ENCODE data around the gene SPTBN1. TPM values are rescaled to one million over a fixed set of nuclear protein-coding genes. Genes with fewer than 3 reads are reported as not detected.

SPTBN1 gene
- total RNA-seq (100 to 1,000 TPM; 304 to 348 (median 336) TPM), polyA plus RNA-seq (141 TPM)
- long read RNA-seq, donor 1, full-length matches to known transcripts: 14 of 200 reads
- long read RNA-seq, donor 1, partial matches to known transcripts: 160 of 200 reads
- long read RNA-seq, donor 1, other reads (novel, unspliced or antisense): 26 of 200 reads
- long read RNA-seq, donor 2, full-length matches to known transcripts: 3 of 78 reads
- long read RNA-seq, donor 2, partial matches to known transcripts: 68 of 78 reads
- long read RNA-seq, donor 2, other reads (novel, unspliced or antisense): 7 of 78 reads
- long read RNA-seq, donor 3, transcript SPTBN1-204 (4 exons, 3,332 nt): major isoform, 25 of 256 reads
- long read RNA-seq, donor 3, partial matches to known transcripts: 205 of 256 reads
- long read RNA-seq, donor 3, other reads (novel, unspliced or antisense): 26 of 256 reads
- long read RNA-seq, donor 4, full-length matches to known transcripts: 7 of 96 reads
- long read RNA-seq, donor 4, partial matches to known transcripts: 62 of 96 reads
- long read RNA-seq, donor 4, other reads (novel, unspliced or antisense): 27 of 96 reads

- Histone ChIP-seq H3K4me3 (ENCODE audit: low read length) (peak within 1 kb of the TSS; percentile 96), H3K4me1 (ENCODE audit: control insufficient read depth, insufficient read depth, low read length) (no peaks in the 10 kb centered on the region), H3K9me3 (ENCODE audit: control insufficient read depth, low read length) (no peaks in the 10 kb centered on the region), H3K27me3 (ENCODE audit: control insufficient read depth, insufficient read depth) (no peaks in the 10 kb centered on the region), H3K27ac (ENCODE audit: low read length) (peak within 1 kb of the TSS; percentile 89)
- WGBS: under 1% methylated on average over 62 of the region's 67 CpGs
- peak; percentile 96 to 97 for ATAC-seq
- intact Hi-C loops (cut with DNase I): loop anchor here in 1 of 4 donors (10.0 kb wide), 1 partner anchor 121 kb away; a partner anchor contains a TSS
- peak; percentile 95 to 97 (median 97) for DNase-seq
Observed at GRCh38 chr2:54455563-54456361, at the start of gene SPTBN1. SPTBN1 (plus strand) TSS chr2:54456327; CDS start chr2:54526419, 70,092 bp downstream.

GRCh38 chr2:54407693-54408092, 48.4 kb upstream of the SPTBN1 start:
- Histone ChIP-seq H3K27ac (ENCODE audit: low read length) (no peak overlapping the region), H3K9me3 (ENCODE audit: control insufficient read depth, low read length) (no peaks in the 10 kb centered on the region), H3K4me3 (ENCODE audit: low read length) (no peak overlapping the region), H3K4me1 (ENCODE audit: control insufficient read depth, insufficient read depth, low read length) (no peaks in the 10 kb centered on the region), H3K27me3 (ENCODE audit: control insufficient read depth, insufficient read depth) (no peaks in the 10 kb centered on the region)
- ATAC-seq (no peak), DNase-seq (no peak)
- WGBS: 61% methylated on average over 3 of the region's 3 CpGs
- intact Hi-C loops (cut with DNase I): no loop called here

DNA sequence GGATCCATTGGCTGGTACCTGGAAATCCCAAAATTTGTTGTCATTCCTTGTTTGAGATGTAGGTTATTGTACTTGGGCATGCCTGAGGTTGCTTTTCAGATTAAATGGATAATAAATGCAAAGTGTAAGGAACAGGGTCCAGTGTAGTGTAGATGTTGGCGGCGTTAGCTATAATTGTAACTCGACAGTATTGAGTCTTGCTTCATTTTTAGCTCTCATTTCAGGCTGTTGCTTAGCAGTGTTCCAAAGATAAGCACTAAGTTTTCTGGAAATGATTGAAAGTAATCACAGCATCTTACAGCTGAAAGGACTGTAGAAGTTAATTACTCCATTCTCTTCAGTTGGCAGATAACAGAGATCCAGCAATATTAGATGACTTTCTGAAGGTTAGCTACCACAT, 47.8 kb upstream of the SPTBN1 start:
- no peak for DNase-seq
- intact Hi-C loops (cut with DNase I): no loop called here
- ATAC-seq: peak; percentile 41 to 61
- Histone ChIP-seq H3K9me3 (ENCODE audit: control insufficient read depth, low read length) (no peaks in the 10 kb centered on the region), H3K4me1 (ENCODE audit: control insufficient read depth, insufficient read depth, low read length) (no peaks in the 10 kb centered on the region), H3K27ac (ENCODE audit: low read length) (no peak overlapping the region), H3K27me3 (ENCODE audit: control insufficient read depth, insufficient read depth) (no peaks in the 10 kb centered on the region), H3K4me3 (ENCODE audit: low read length) (no peak overlapping the region)
- 64% methylated on average over 3 of the region's 3 CpGs for WGBS

DNA sequence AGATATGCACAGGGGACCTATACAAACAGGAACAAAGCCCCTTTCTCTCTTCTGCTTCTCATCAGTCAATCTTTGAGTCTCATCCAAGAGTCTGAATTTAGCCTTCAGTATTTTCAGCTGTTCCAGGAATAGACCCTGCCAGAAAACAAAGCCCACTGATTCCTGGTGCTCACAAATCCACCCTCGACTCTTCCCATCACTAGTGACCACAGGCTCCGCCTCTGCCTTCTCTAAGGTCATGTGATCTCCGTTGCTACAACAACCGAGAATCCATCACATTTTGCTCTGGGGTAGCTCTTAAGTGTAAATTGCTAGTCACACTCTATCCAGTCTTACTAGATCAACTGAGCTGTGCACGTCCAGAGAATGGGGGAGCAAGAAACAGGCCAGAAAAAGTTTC, 46.4 kb upstream of the SPTBN1 start:
- ATAC-seq (peak; percentile 22 to 36), DNase-seq (no peak)
- Histone ChIP-seq H3K9me3 (ENCODE audit: control insufficient read depth, low read length) (no peaks in the 10 kb centered on the region), H3K27me3 (ENCODE audit: control insufficient read depth, insufficient read depth) (no peaks in the 10 kb centered on the region), H3K27ac (ENCODE audit: low read length) (no peak overlapping the region), H3K4me3 (ENCODE audit: low read length) (no peak overlapping the region), H3K4me1 (ENCODE audit: control insufficient read depth, insufficient read depth, low read length) (no peaks in the 10 kb centered on the region)
- WGBS: 47% methylated on average over 5 of the region's 5 CpGs
- intact Hi-C loops (cut with DNase I): no loop called here

DNA sequence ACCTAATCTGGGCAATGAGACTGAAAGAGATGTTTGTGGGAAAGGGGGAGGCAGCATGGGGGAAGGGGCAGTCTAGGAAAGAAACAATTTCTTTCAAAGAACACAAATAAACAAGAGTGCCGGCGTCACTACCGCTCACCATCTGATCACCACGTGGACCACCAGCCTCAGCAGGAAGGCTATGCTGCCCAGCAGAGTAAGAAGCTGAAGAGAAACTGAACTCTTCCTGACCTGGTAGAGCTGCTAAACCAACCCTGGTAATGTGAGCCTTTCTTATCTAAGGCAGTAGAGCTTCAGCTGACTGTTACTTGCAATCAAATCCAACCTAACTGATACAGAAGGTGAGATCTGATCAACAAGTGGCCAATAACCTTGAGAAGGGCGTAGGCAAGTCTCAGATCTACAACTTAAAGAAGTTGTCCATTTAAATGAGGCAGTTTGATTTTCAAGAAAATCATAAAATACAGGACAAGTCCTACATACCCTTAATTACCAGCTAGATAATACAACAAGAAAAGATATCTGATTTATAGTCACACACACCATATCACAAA, 44.2 kb upstream of the SPTBN1 start:
- no peaks in the 10 kb centered on the region for H3K27me3 ChIP-seq (ENCODE audit: control insufficient read depth, insufficient read depth)
- no peak overlapping the region for H3K27ac ChIP-seq (ENCODE audit: low read length)
- no peak overlapping the region for H3K4me3 ChIP-seq (ENCODE audit: low read length)
- no peak for ATAC-seq
- peaks cover 8% of the 10 kb centered on the region for H3K4me1 ChIP-seq (ENCODE audit: control insufficient read depth, insufficient read depth, low read length)
- no peaks in the 10 kb centered on the region for H3K9me3 ChIP-seq (ENCODE audit: control insufficient read depth, low read length)
- intact Hi-C loops (cut with DNase I): no loop called here
- DNase-seq: no peak
- 86% methylated on average over 5 of the region's 5 CpGs for WGBS

DNA sequence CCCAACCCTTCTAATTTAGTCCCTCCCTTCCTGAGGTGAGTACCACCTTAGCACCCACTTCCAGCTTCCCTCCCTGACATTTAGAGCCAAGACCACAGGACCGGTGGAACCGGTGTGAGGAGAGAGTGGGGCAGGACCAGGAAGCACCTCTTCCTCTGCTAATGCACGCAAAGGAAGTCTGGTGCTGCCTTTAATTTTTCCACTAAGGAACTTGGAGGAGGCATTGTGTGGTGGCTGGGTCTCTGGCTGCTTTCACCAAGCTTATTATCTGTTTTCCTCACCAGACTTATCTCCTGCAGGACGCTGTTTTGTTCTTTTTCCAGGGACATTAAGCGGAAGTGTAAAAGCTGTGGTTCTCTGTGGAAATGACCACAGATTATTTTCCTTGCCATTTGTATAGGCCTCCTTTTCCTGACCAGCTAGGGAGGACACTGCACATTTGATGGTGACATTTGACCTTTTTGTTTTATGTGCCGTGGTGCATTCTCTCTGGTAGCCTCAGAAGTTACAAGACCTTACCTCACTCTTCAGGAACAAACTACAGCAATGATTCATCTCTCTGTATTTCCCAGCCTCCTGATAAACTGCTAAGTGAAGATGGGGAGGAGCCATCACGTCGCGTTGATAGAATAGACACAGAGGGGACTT, 39.8 kb upstream of the SPTBN1 start:
- DNase-seq: peak in 2 of 3 donors; percentile 53 to 63
- intact Hi-C loops (cut with DNase I): no loop called here
- H3K4me1 ChIP-seq (ENCODE audit: control insufficient read depth, insufficient read depth, low read length): peaks cover 11% of the 10 kb centered on the region

GRCh38 chr2:54416938-54417337, 39.2 kb upstream of the SPTBN1 start:
- 58% methylated on average over 1 of the region's 1 CpG for WGBS

More for the DNA sequence above, 39.8 kb upstream of the SPTBN1 start:
- Histone ChIP-seq H3K9me3 (ENCODE audit: control insufficient read depth, low read length) (no peaks in the 10 kb centered on the region), H3K4me3 (ENCODE audit: low read length) (no peak overlapping the region), H3K27ac (ENCODE audit: low read length) (peak overlapping the region; percentile 99), H3K27me3 (ENCODE audit: control insufficient read depth, insufficient read depth) (no peaks in the 10 kb centered on the region)
- WGBS: 27% methylated on average over 9 of the region's 9 CpGs
- ATAC-seq: peak; percentile 87 to 95

DNA sequence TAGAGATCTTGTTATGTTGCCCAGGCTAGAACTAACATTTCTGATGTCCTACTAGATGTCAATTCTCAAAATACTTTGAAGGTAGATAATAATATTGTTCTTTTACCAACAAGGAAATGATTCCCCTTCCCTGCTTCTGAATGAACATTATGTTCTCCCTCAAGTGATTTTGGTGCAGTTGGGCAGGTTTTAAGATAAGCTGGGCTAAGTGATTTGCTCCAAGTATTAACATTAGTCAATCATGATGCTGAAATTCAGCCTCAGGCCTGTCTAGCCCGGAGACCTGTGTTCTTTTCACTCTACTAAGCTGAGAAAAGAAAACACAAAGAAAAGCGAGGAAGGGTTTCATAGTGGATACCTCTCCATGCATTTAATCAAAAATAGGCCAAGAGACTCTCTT, 38.5 kb upstream of the SPTBN1 start:
- ATAC-seq (no peak), DNase-seq (no peak)
- no peak overlapping the region for H3K4me3 ChIP-seq (ENCODE audit: low read length)
- H3K27me3 ChIP-seq (ENCODE audit: control insufficient read depth, insufficient read depth): no peaks in the 10 kb centered on the region
- H3K27ac ChIP-seq (ENCODE audit: low read length): no peak overlapping the region
- intact Hi-C loops (cut with DNase I): no loop called here
- peaks cover 12% of the 10 kb centered on the region for H3K4me1 ChIP-seq (ENCODE audit: control insufficient read depth, insufficient read depth, low read length)
- WGBS: 69% methylated on average over 2 of the region's 2 CpGs
- H3K9me3 ChIP-seq (ENCODE audit: control insufficient read depth, low read length): no peaks in the 10 kb centered on the region

More at GRCh38 chr2:54416938-54417337, 39.2 kb upstream of the SPTBN1 start:
- no peak for DNase-seq
- Histone ChIP-seq H3K4me3 (ENCODE audit: low read length) (no peak overlapping the region), H3K27me3 (ENCODE audit: control insufficient read depth, insufficient read depth) (no peaks in the 10 kb centered on the region), H3K9me3 (ENCODE audit: control insufficient read depth, low read length) (no peaks in the 10 kb centered on the region), H3K4me1 (ENCODE audit: control insufficient read depth, insufficient read depth, low read length) (peaks cover 11% of the 10 kb centered on the region), H3K27ac (ENCODE audit: low read length) (peak overlapping the region; percentile 99)
- ATAC-seq: no peak
- intact Hi-C loops (cut with DNase I): no loop called here

- Histone ChIP-seq H3K4me1 (ENCODE audit: control insufficient read depth, insufficient read depth, low read length) (peaks cover 12% of the 10 kb centered on the region), H3K27me3 (ENCODE audit: control insufficient read depth, insufficient read depth) (no peaks in the 10 kb centered on the region), H3K9me3 (ENCODE audit: control insufficient read depth, low read length) (no peaks in the 10 kb centered on the region), H3K27ac (ENCODE audit: low read length) (no peak overlapping the region), H3K4me3 (ENCODE audit: low read length) (no peak overlapping the region)
- ATAC-seq: no peak
- no peak for DNase-seq
- intact Hi-C loops (cut with DNase I): no loop called here
- 39% methylated on average over 4 of the region's 4 CpGs for WGBS
Observed at GRCh38 chr2:54419388-54419787, 36.7 kb upstream of the SPTBN1 start.

DNA sequence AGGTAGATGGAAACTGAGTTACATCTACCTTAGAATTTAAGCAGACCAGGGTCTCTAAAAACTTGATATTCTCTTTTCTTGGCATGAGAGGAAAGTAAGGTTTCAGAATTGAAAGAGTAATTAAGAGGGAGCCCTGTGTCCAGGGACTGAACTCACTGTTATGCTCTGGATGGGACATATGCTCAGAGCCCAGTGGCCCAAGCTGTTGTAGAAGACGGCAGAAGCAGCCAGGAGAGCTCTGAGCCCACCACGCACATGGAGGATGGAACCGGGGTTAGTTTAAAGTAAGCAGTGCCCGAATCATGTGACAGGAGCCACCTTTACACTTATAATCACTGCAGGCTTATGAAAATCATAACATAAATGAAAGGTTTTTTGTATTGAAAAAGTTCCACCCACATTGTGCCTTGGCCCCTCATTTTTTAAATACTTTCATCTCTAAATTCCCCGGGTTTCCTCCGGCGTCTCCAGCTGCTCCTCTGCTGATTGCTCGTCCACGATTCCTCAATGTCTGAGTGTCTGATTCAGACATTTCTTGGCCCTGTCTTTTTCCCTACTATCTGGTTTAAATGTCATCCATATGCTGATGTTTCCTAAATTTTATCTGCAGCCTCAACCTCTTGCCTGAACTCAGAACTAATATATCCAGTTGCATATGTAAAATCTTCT, 36.1 kb upstream of the SPTBN1 start:
- Histone ChIP-seq H3K27me3 (ENCODE audit: control insufficient read depth, insufficient read depth) (no peaks in the 10 kb centered on the region), H3K27ac (ENCODE audit: low read length) (peak overlapping the region; percentile 43), H3K4me1 (ENCODE audit: control insufficient read depth, insufficient read depth, low read length) (peaks cover 12% of the 10 kb centered on the region), H3K9me3 (ENCODE audit: control insufficient read depth, low read length) (no peaks in the 10 kb centered on the region), H3K4me3 (ENCODE audit: low read length) (no peak overlapping the region)
- DNase-seq: no peak
- intact Hi-C loops (cut with DNase I): no loop called here
- ATAC-seq: no peak
- 35% methylated on average over 9 of the region's 9 CpGs for WGBS
